ENCODE data around the gene OXGR1. TPM values are rescaled to one million over a fixed set of nuclear protein-coding genes. Genes with fewer than 3 reads are reported as not detected.

The OXGR1 gene
- total and polyA plus RNA-seq, 8 donors = 0.14 to 0.68 (median 0.26) TPM

DNA sequence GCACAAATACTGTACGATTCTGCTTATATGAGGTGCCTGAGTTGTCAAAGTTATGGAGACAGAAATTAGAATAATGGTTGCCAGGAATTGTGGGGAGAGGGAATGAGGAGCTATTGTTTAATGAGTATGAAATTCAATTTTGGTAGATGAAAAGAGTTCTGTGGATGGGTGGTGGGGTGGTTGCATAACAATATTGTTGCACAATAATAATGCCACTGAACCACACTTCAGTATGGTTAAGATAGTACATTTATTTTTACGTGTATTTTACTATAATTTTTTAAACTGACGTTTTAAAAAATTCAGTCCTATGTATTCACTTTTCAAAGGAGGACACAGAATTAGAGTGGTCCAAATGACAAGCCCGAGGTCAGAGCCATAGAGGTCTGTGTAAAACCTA is 1.8 kb upstream of the OXGR1 start:
- H3K27me3 ChIP-seq = peaks cover 31 to 41% of the 10 kb centered on the region in 2 donors
- DNase-seq (no peak), ATAC-seq (no peak)
- peaks cover 0 to 12% of the 10 kb centered on the region in 2 donors for H3K4me1 ChIP-seq
- no peak overlapping the region for H3K4me3 ChIP-seq
- H3K27ac ChIP-seq = no peak overlapping the region
- TF ChIP-seq, protein P1, sequence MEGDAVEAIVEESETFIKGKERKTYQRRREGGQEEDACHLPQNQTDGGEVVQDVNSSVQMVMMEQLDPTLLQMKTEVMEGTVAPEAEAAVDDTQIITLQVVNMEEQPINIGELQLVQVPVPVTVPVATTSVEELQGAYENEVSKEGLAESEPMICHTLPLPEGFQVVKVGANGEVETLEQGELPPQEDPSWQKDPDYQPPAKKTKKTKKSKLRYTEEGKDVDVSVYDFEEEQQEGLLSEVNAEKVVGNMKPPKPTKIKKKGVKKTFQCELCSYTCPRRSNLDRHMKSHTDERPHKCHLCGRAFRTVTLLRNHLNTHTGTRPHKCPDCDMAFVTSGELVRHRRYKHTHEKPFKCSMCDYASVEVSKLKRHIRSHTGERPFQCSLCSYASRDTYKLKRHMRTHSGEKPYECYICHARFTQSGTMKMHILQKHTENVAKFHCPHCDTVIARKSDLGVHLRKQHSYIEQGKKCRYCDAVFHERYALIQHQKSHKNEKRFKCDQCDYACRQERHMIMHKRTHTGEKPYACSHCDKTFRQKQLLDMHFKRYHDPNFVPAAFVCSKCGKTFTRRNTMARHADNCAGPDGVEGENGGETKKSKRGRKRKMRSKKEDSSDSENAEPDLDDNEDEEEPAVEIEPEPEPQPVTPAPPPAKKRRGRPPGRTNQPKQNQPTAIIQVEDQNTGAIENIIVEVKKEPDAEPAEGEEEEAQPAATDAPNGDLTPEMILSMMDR (IDR thresholded peaks at IDR 0.05) = no peak
- H3K36me3 ChIP-seq = no peaks in the 10 kb centered on the region
- H3K9me3 ChIP-seq = no peaks in the 10 kb centered on the region
- intact Hi-C loops (cut with DNase I) = no loop called here

GRCh38 chr13:96994858-96995243 is 575 bp upstream of the OXGR1 start:
- TF ChIP-seq, protein P1 (IDR thresholded peaks at IDR 0.05) = no peak

DNA sequence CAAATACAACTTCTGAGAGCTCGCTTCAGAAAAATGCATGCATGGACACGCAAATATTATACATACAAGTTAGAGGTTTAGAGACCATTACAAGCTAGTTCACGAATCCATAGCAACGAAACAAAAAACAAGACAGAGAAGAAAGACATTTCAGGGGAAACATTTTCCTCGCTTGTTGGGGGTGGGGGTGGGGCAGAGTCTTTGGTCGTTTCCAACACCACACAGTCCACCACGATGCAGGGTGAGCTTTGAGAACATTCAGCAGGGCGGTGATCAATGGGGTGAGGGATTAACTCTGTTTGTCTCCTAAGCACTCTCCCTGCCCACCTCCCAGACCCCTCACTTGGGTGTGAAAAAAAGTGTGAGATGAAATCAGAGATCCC is 651 bp downstream of the OXGR1 start:
- Histone ChIP-seq H3K36me3 (no peaks in the 10 kb centered on the region), H3K4me3 (peak overlapping the region; percentile 23 to 39), H3K4me1 (peaks cover 0 to 12% of the 10 kb centered on the region in 2 donors), H3K9me3 (no peaks in the 10 kb centered on the region), H3K27ac (no peak overlapping the region), H3K27me3 (peaks cover 31 to 41% of the 10 kb centered on the region in 2 donors)
- ATAC-seq (no peak), DNase-seq (peak in 2 of 4 donors; percentile 32 to 56)
- intact Hi-C loops (cut with DNase I) = no loop called here
- TF ChIP-seq, protein P1 (IDR thresholded peaks at IDR 0.05) = no peak

More at GRCh38 chr13:96994858-96995243, 575 bp upstream of the OXGR1 start:
- Histone ChIP-seq H3K27me3 (peaks cover 31 to 41% of the 10 kb centered on the region in 2 donors), H3K36me3 (no peaks in the 10 kb centered on the region), H3K27ac (no peak overlapping the region), H3K4me1 (peaks cover 0 to 12% of the 10 kb centered on the region in 2 donors), H3K9me3 (no peaks in the 10 kb centered on the region), H3K4me3 (no peak overlapping the region)
- DNase-seq (no peak), ATAC-seq (no peak)
- intact Hi-C loops (cut with DNase I) = no loop called here

GRCh38 chr13:96992633-96993032 is 1.6 kb downstream of the OXGR1 start:
- Histone ChIP-seq H3K27me3 (peaks cover 27 to 41% of the 10 kb centered on the region in 2 donors), H3K4me3 (no peak overlapping the region), H3K9me3 (no peaks in the 10 kb centered on the region), H3K4me1 (peaks cover 0 to 12% of the 10 kb centered on the region in 2 donors), H3K27ac (no peak overlapping the region), H3K36me3 (no peaks in the 10 kb centered on the region)
- ATAC-seq (no peak), DNase-seq (no peak)
- intact Hi-C loops (cut with DNase I) = no loop called here
- TF ChIP-seq, protein P1 (IDR thresholded peaks at IDR 0.05) = no peak

DNA sequence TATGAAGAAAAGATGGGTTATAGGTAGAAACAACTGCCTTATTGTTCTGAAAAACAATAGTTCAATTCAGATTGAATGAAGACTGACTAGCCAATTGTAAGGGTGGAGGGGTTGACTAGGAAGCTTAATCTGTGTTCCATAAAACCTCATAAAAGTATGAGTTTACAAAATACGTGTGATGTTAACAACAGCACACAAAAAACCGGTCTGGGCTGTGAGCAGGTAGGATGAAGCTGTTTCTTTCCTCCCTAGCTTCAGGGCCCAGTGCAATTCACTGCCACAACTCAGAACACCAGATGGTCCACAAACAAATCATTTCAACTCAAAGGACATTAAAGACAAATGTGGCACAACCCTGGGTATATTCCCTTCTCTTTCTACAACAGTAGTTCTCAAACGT is 3.2 kb downstream of the OXGR1 start:
- no peak overlapping the region for H3K27ac ChIP-seq
- intact Hi-C loops (cut with DNase I) = no loop called here
- DNase-seq (no peak), ATAC-seq (no peak)
- peaks cover 22 to 41% of the 10 kb centered on the region in 2 donors for H3K27me3 ChIP-seq
- no peaks in the 10 kb centered on the region for H3K36me3 ChIP-seq
- no peaks in the 10 kb centered on the region for H3K9me3 ChIP-seq
- TF ChIP-seq, protein P1 (IDR thresholded peaks at IDR 0.05) = no peak
- no peak overlapping the region for H3K4me3 ChIP-seq
- H3K4me1 ChIP-seq = peaks cover 0 to 12% of the 10 kb centered on the region in 2 donors
